Measurements from ENCODE around the gene RBKS. TPM values are rescaled to one million over a fixed set of nuclear protein-coding genes. Genes with fewer than 3 reads are reported as not detected.

The RBKS gene
- total and polyA plus RNA-seq, 2 of the 13 experiments (the other 11 are each of a cell fraction or from before 2014, with no cell fraction given), result 7.7 to 8.3 TPM

GRCh38 chr2:27890924-27891672 lies 911 bp upstream of the RBKS start (continued):
- TF ChIP-seq ZHX1 (CRISPR knock-in tag; IDR thresholded peaks at IDR 0.05; ENCODE audit: low read depth), result peak; percentile 100
- TF ChIP-seq HMG20B (CRISPR knock-in tag; conservative IDR thresholded peaks at IDR 0.05), result no peak
- no peak for TF ChIP-seq RFXANK (CRISPR knock-in tag; IDR thresholded peaks at IDR 0.05)
- TF ChIP-seq ATM (IDR thresholded peaks at IDR 0.05; ENCODE audit: borderline replicate concordance), result no peak
- TF ChIP-seq REPIN1 (CRISPR knock-in tag; IDR thresholded peaks at IDR 0.05; ENCODE audit: borderline replicate concordance, low read depth), result no peak; the same call in 1 of the 2 replicates
- TF ChIP-seq HNF1B (CRISPR knock-in tag; IDR thresholded peaks at IDR 0.05), result 0 out of 2 replicates have a peak, but pooled peaks have one; percentile 28
- TF ChIP-seq XBP1 (CRISPR knock-in tag; IDR thresholded peaks at IDR 0.05), result no peak
- TF ChIP-seq ZNF446 (CRISPR knock-in tag; IDR thresholded peaks at IDR 0.05), result no peak
- TF ChIP-seq LRRFIP1 (CRISPR knock-in tag; conservative IDR thresholded peaks at IDR 0.05), result no peak
- no peak for TF ChIP-seq CBFB (CRISPR knock-in tag; IDR thresholded peaks at IDR 0.05)
- no peak for TF ChIP-seq EHMT2 (IDR thresholded peaks at IDR 0.05; ENCODE audit: borderline replicate concordance, low read depth, low read length)
- no peak for TF ChIP-seq ZNF414 (CRISPR knock-in tag; IDR thresholded peaks at IDR 0.05)
- no peak for TF ChIP-seq POLR2AphosphoS5 (IDR thresholded peaks at IDR 0.05; ENCODE audit: low read depth, low read length)
- no peak for TF ChIP-seq HINFP (CRISPR knock-in tag; IDR thresholded peaks at IDR 0.05; ENCODE audit: low read depth)
- TF ChIP-seq SMAD9 (CRISPR knock-in tag; IDR thresholded peaks at IDR 0.05), result no peak
- no peak; the same call in 1 of the 2 replicates for TF ChIP-seq ZFP91 (CRISPR knock-in tag; IDR thresholded peaks at IDR 0.05; ENCODE audit: borderline replicate concordance)
- TF ChIP-seq MEIS2 (CRISPR knock-in tag; IDR thresholded peaks at IDR 0.05), result no peak

Data from HepG2 (cell line).